GM04504 (cell line): ENCODE measurements around the gene UAP1L1.
"Not testable (repeated sequence)": the region's sequence is repeated elsewhere in the genome, so short reads cannot be mapped to it uniquely, and the experiment has no call there.

Experiments used
- DNase-seq: peaks from one replicate; pipeline ENCODE4 v3.0.0-alpha.2; 2012; ENCODE audit warnings: low read depth

The UAP1L1 gene

GRCh38 chr9:137056739-137057415 is 20.4 kb upstream of the UAP1L1 start:
- DNase-seq: no peak

DNA sequence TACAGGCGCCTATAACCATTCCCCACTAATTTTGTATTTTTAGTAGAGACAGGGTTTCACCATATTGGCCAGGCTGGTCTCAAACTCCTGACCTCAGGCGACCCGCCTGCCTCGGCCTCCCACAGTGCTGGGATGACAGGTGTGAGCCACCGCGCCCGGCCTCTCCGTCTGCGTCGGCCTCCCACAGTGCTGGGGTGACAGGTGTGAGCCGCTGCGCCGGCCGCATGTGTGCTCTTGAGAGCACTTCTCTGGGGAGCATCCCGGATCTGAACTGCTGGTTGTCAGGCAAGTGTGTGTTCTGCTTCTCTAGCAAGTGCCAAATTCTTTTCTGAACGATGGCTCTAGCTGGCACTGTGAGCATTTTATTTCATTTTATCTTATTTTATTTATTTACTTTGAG is 19.8 kb upstream of the UAP1L1 start:
- DNase-seq: no peak

GRCh38 chr9:137058521-137059234 is 18.6 kb upstream of the UAP1L1 start:
- DNase-seq: no peak

- DNase-seq: no peak
Measured at GRCh38 chr9:137062384-137062783, 14.9 kb upstream of the UAP1L1 start.

- DNase-seq: not testable (repeated sequence)
Measured at GRCh38 chr9:137062798-137063197, 14.5 kb upstream of the UAP1L1 start.

DNA sequence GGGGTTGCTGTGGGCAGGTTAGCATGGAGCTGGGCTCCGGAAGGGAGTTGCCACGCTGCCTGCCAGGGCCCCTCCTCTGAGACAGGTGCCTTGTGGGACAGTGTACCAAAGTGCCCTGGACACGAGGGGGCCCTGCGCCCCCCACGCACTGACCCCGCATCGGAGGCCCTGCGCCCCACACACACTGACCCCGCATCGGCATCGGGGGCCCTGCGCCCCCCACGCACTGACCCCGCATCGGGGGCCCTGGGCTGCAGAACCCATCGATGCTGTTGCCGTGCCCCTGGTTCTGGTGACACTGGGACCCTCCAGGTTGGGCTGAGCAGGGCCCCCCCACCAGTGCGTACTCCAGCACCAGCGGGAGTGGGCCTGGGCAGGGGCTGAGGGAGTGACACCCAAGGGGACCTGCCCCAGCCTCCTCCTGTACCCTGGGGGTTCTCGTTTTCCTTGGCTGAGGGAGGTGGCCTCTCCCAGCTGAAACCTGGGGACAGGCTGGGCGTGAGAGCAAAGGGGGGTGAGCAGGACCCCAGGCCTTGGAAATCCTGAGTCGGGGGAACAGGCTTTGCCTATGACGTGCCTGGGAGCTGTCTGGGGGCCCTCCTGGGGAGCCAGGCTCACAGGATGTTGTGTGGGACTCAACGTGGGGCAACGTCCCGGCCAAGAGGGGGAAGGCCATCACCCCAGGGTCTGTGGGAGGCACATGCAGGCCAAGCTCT is 13.8 kb upstream of the UAP1L1 start:
- no peak for DNase-seq

- DNase-seq: no peak
Measured at GRCh38 chr9:137064027-137064879, 13.1 kb upstream of the UAP1L1 start.

- no peak for DNase-seq
Measured at GRCh38 chr9:137064880-137065164, 12.5 kb upstream of the UAP1L1 start.

DNA sequence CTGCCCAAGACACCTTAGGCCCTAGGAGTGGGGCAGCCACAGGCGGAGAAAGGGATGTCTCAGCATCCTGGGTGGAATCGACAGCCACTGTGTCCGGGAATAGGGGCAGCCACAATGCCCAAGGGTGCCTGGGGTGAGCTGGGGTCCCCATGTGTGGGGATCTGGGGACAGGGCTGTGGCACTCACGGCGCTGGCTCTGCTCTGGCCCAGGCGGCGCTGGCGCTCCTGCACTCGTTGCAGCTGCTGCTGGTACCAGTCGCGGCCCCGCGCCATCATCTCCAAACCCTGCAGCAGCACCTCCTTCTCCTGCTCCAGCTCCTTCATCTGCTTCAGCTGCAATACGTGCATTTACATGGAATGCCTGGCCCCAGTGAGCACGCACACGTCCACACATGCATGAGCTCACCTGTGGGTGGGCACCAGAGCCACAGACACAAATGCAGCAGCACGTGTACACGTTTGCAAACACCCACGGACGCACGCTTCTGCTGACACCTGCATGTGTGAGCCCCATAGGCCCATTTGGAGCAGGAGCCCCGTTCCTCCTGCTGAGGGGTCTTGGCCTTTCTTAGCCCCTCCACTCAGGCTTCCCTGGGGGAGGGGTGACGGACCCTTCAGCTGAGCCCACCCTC is 11.9 kb upstream of the UAP1L1 start:
- DNase-seq: no peak

- DNase-seq: no peak
Measured at GRCh38 chr9:137066096-137066861, 11.0 kb upstream of the UAP1L1 start.

DNA sequence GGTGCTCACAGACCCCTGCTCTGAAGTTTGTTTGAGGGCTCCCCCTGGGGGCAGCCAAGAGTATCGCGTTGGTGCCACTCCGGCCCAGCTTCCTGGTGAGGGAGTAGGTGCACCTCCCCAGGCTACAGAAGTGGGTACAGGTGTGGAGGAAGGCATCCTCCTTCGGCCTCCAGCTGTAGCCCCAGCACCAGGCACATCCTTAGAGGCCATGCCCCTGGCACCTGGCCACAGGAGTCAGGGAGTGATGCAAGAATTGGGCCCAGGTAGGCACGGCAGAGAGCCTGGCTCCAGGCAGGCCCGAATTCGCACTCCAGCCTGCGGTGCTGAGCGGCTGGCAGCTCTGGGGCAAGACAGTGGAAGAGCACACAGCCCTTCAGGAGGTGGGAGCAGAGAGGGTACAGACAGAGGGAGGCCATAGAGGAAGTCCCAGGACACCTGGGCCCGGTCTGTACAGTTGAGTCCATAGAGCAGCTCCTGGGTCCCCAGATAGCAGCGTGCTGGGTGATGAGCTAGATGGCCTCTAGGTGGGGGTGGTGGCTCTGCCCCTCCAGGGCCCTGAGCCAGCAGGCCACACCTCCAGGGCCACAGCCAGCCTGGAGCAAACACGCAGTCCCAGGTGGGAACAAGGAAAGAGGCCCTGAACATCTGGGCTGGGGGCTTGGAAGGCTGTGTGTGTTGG is 9.3 kb upstream of the UAP1L1 start:
- peak; percentile 40 for DNase-seq

- no peak for DNase-seq
Measured at GRCh38 chr9:137068539-137069507, 8.5 kb upstream of the UAP1L1 start.

DNA sequence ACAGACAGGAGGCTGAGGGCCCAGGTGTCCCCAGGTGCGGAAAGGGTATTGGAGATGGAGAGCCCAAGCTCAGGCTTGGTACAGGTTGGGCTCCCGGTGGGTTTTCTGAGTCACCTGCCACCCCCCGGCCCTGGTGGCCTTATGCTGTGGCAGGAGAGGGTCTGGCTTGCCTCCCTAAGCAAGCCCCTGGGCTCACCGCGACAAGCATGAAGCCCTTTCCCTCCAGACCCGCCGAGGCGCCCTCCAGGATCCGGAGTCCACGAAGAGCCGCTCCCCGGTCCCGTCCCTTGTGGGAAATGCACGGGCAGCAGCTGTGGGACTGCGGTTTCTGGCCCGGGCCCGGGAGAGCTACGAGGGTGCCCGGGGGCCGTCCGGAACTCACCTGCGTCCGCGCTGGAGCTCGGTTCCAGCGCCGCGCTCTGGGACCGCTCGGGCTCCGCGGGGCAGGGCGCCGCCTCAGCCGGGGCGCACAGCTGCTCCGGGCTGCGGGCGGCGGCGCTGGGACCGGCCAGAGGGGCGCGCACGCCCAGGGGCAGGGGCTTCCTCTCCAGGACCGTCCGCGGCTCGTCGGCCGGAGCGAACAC is 7.7 kb upstream of the UAP1L1 start:
- no peak for DNase-seq

GRCh38 chr9:137070201-137070905 is 7.0 kb upstream of the UAP1L1 start, which contains the start of gene SAPCD2:
SAPCD2 (minus strand) TSS chr9:137070557; CDS start chr9:137070460, 97 bp downstream.
- DNase-seq: peak; percentile 62

DNA sequence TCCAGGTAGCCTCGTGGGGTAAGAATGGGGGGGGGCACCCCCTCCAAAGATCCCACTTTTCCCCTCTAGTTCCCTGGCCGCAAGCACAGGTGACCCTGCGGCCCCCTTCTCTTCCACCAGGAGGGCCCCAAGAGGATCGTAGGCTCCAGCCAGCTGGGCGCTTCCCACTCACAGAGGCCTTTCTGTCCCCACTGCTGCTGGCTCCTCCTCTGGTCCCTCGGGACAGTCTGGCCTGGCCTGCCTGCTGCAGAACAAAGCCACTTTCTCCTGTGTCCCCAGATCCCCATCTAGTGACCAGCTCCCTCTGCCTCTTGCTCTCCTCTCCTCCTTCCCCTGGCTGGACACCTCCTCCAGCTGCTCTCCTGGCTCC is 6.4 kb upstream of the UAP1L1 start:
- DNase-seq: no peak

DNA sequence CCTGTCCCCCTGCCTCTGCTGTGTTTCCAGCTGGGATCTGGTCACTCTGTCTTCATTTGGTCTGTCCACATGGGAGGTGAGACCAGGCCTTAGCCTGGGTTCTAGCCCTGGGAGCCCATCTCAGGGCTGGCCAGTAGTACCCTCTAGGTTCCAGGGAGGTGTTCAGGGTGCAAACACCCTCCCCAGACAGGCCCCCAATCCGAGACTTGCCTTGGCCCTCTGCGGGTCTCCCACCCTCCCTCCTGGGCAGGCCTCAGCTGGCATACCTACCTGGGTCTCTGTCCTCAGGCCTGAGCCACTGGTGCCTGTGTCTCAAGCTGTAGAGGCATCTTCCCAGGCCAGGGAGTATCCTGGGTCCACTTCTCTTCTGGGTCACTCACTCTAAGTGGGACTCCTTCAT is 6.0 kb upstream of the UAP1L1 start:
- no peak for DNase-seq

- no peak for DNase-seq
Measured at GRCh38 chr9:137073992-137074399, 3.3 kb upstream of the UAP1L1 start.

GRCh38 chr9:137074657-137075274 is 2.6 kb upstream of the UAP1L1 start:
- no peak for DNase-seq
